DMS79 treated with DMSO at 0.1 percent for 48 hours (cell line): ENCODE measurements around the gene SUSD2.
"Not testable (repeated sequence)": the region's sequence is repeated elsewhere in the genome, so short reads cannot be mapped to it uniquely, and the experiment has no call there.

ENCODE experiments used
- DNase-seq: peaks from one replicate; lab custom pipeline; 2025; lab: John Stamatoyannopoulos, UW

SUSD2 gene

GRCh38 chr22:24214467-24215285 is 33.4 kb downstream of the SUSD2 start:
- no peak for DNase-seq

- no peak for DNase-seq
These were observed 35.4 kb downstream of the SUSD2 start for GRCh38 chr22:24216541-24217209.

GRCh38 chr22:24217384-24217783 is 36.1 kb downstream of the SUSD2 start:
- no peak for DNase-seq

- no peak for DNase-seq
These were observed 38.5 kb downstream of the SUSD2 start for GRCh38 chr22:24219750-24220149.

- DNase-seq: no peak
These were observed 43.2 kb downstream of the SUSD2 start for GRCh38 chr22:24224468-24224867.

GRCh38 chr22:24225044-24225601 is 43.8 kb downstream of the SUSD2 start:
- DNase-seq: no peak

- DNase-seq: no peak
These were observed 44.7 kb downstream of the SUSD2 start for GRCh38 chr22:24225951-24226350.

- DNase-seq: no peak
These were observed 49.8 kb downstream of the SUSD2 start for GRCh38 chr22:24230911-24231656.

- no peak for DNase-seq
These were observed 50.4 kb downstream of the SUSD2 start for GRCh38 chr22:24231706-24232105.

GRCh38 chr22:24232124-24232523 is 50.8 kb downstream of the SUSD2 start:
- no peak for DNase-seq

- no peak for DNase-seq
These were observed 51.4 kb downstream of the SUSD2 start for GRCh38 chr22:24232725-24233124.

GRCh38 chr22:24233235-24233634 is 51.9 kb downstream of the SUSD2 start:
- no peak for DNase-seq

- DNase-seq: no peak
These were observed 52.5 kb downstream of the SUSD2 start for GRCh38 chr22:24233816-24234215.

GRCh38 chr22:24235315-24235714 is 54.0 kb downstream of the SUSD2 start:
- DNase-seq: no peak

- no peak for DNase-seq
These were observed 55.4 kb downstream of the SUSD2 start for GRCh38 chr22:24236656-24237055.

GRCh38 chr22:24238101-24238694 is 56.9 kb downstream of the SUSD2 start:
- DNase-seq: not testable (repeated sequence)
